Endodermal cell (in vitro differentiated cells): Measurements from ENCODE around the gene TPM3. TPM values are rescaled to one million over a fixed set of nuclear protein-coding genes. Genes with fewer than 3 reads are reported as not detected.

ENCODE experiments used
- DNase-seq: peaks from one replicate; pipeline ENCODE4 v3.0.0-alpha.2; 2017
- H3K27ac ChIP-seq: 2 replicates; pipeline ENCODE4 v1.5.1; 2013; ENCODE audit warnings: mild to moderate bottlenecking, low read depth, low read length, moderate library complexity
- H3K27me3 ChIP-seq: 2 replicates; pipeline ENCODE4 v1.6.1; 2013; ENCODE audit warnings: mild to moderate bottlenecking, low read length, moderate library complexity; ENCODE audit not compliant: insufficient read depth, control insufficient read depth, poor library complexity, severe bottlenecking
- H3K36me3 ChIP-seq: 2 replicates; pipeline ENCODE4 v1.7.0; 2013; ENCODE audit warnings: mild to moderate bottlenecking, low read length, moderate library complexity; ENCODE audit not compliant: control insufficient read depth, insufficient read depth
- H3K4me1 ChIP-seq: one replicate; pipeline ENCODE4 v1.7.0; 2013; ENCODE audit warnings: low read length; ENCODE audit not compliant: control insufficient read depth, insufficient read depth
- H3K4me3 ChIP-seq: 2 replicates; pipeline ENCODE4 v1.5.1; 2013; ENCODE audit warnings: mild to moderate bottlenecking, low read length, moderate library complexity
- H3K9ac ChIP-seq: 2 replicates; pipeline ENCODE4 v1.6.1; 2013; ENCODE audit warnings: mild to moderate bottlenecking, low read length, moderate library complexity; ENCODE audit not compliant: poor library complexity, severe bottlenecking; ENCODE audit errors: extremely low read depth
- H3K9me3 ChIP-seq: 2 replicates; pipeline ENCODE4 v1.6.1; 2013; ENCODE audit warnings: mild to moderate bottlenecking, low read length, moderate library complexity; ENCODE audit not compliant: control insufficient read depth
- H3K27ac Mint-ChIP-seq: 2 replicates; pipeline ENCODE4 v1.8.0; 2020; ENCODE audit warnings: mixed read lengths
- H3K27me3 Mint-ChIP-seq: 2 replicates; pipeline ENCODE4 v1.8.0; 2021; ENCODE audit warnings: mild to moderate bottlenecking, mixed read lengths; ENCODE audit not compliant: insufficient read depth
- H3K36me3 Mint-ChIP-seq: 2 replicates; pipeline ENCODE4 v1.8.0; 2020; ENCODE audit warnings: low read depth, mixed read lengths
- H3K4me1 Mint-ChIP-seq: 2 replicates; pipeline ENCODE4 v1.8.0; 2020; ENCODE audit warnings: mixed read lengths
- H3K4me3 Mint-ChIP-seq: 2 replicates; pipeline ENCODE4 v1.8.0; 2020; ENCODE audit warnings: mild to moderate bottlenecking, moderate library complexity, mixed read lengths
- H3K9me3 Mint-ChIP-seq: 2 replicates; pipeline ENCODE4 v1.8.0; 2020; ENCODE audit warnings: mild to moderate bottlenecking, mixed read lengths
- CTCF ChIP-seq: fragments of 200-600 bp; sonication (generic); conservative IDR thresholded peaks from 2 replicates; pipeline ENCODE4 v1.5.0; 2021; ENCODE audit warnings: antibody characterized with exemption, mild to moderate bottlenecking
- WGBS, 2 experiments: methylation state at CpG; one replicate each; pipeline versions ENCODE4 v1.1.5 to v1.1.7; 2013; ENCODE audit warnings: missing lambda C conversion rate in 2 of 2, mixed read lengths in 1 of 2; ENCODE audit not compliant: insufficient coverage in 1 of 2, insufficient read length in 1 of 2; 5-methylcytosine and 5-hydroxymethylcytosine counted together
- total RNA-seq, 2 donors: library from RNA; stranded (reverse); fragmentation: NEBNext Ultra II Directional in 1 of 2; extraction: Animal tissue kit (Norgen Biotek cat#: 25700) in 1 of 2; gene quantifications; 2 replicates in 1 of 2; 3 replicates in 1 of 2; pipeline ENCODE4 v1.2.1, GENCODE V29; 2021

TPM3 gene
- total RNA-seq, 2 donors from 2014 or later = 597 to 679 TPM

GRCh38 chr1:154225370-154225769 is 33.5 kb upstream of the TPM3 start:
- 94 to 100% methylated on average over 2 of the region's 2 CpGs for WGBS, 2 experiments
- peaks cover 23% of the 10 kb centered on the region for H3K4me1 Mint-ChIP-seq
- peaks cover 6% of the 10 kb centered on the region for H3K4me1 ChIP-seq
- H3K36me3 Mint-ChIP-seq = peaks cover 65% of the 10 kb centered on the region
- no peaks in the 10 kb centered on the region for H3K9me3 Mint-ChIP-seq
- TF ChIP-seq CTCF = no peak
- no peak overlapping the region for H3K27ac ChIP-seq
- H3K27me3 ChIP-seq = no peaks in the 10 kb centered on the region
- H3K9ac ChIP-seq = no peak overlapping the region
- no peak for DNase-seq
- no peaks in the 10 kb centered on the region for H3K9me3 ChIP-seq
- H3K27ac Mint-ChIP-seq = no peak overlapping the region
- no peak overlapping the region for H3K4me3 Mint-ChIP-seq
- no peaks in the 10 kb centered on the region for H3K27me3 Mint-ChIP-seq
- no peak overlapping the region for H3K4me3 ChIP-seq
- H3K36me3 ChIP-seq = peaks cover 63% of the 10 kb centered on the region

GRCh38 chr1:154223621-154224020 is 31.7 kb upstream of the TPM3 start:
- no peak for DNase-seq
- 85 to 100% methylated on average over 1 of the region's 2 CpGs for WGBS, 2 experiments
- H3K9ac ChIP-seq = no peak overlapping the region
- Mint-ChIP-seq H3K27me3 (no peaks in the 10 kb centered on the region), H3K4me1 (peaks cover 31% of the 10 kb centered on the region), H3K27ac (no peak overlapping the region), H3K36me3 (peaks cover 54% of the 10 kb centered on the region), H3K9me3 (no peaks in the 10 kb centered on the region), H3K4me3 (peak overlapping the region; percentile 98)
- H3K4me3 ChIP-seq = peak overlapping the region; percentile 93
- H3K27ac ChIP-seq = no peak overlapping the region
- no peak for TF ChIP-seq CTCF
- no peaks in the 10 kb centered on the region for H3K27me3 ChIP-seq
- peaks cover 50% of the 10 kb centered on the region for H3K36me3 ChIP-seq
- peaks cover 6% of the 10 kb centered on the region for H3K4me1 ChIP-seq
- no peaks in the 10 kb centered on the region for H3K9me3 ChIP-seq

GRCh38 chr1:154222918-154223317 is 31.0 kb upstream of the TPM3 start:
- TF ChIP-seq CTCF = no peak
- H3K36me3 Mint-ChIP-seq = peaks cover 54% of the 10 kb centered on the region
- H3K4me3 Mint-ChIP-seq = peak overlapping the region; percentile 98
- H3K4me1 Mint-ChIP-seq = peaks cover 33% of the 10 kb centered on the region
- no peak overlapping the region for H3K27ac Mint-ChIP-seq
- no peaks in the 10 kb centered on the region for H3K27me3 Mint-ChIP-seq
- Histone ChIP-seq H3K9ac (no peak overlapping the region), H3K9me3 (no peaks in the 10 kb centered on the region), H3K36me3 (peaks cover 51% of the 10 kb centered on the region), H3K4me1 (peaks cover 6% of the 10 kb centered on the region), H3K27me3 (no peaks in the 10 kb centered on the region), H3K27ac (no peak overlapping the region), H3K4me3 (peak overlapping the region; percentile 93)
- DNase-seq = no peak
- 100% methylated on average over 1 of the region's 1 CpG; no CpG with 5 or more reads in 1 of the 2 experiments for WGBS, 2 experiments
- no peaks in the 10 kb centered on the region for H3K9me3 Mint-ChIP-seq
